SU-DHL-6 (cell line): Measurements from ENCODE around the gene IGF2.

ENCODE experiments used
- H2AFZ ChIP-seq: fragments of 200-600 bp; sonication (generic); 2 replicates; pipeline ENCODE4 v1.6.1; 2014; ENCODE audit warnings: low read depth, mild to moderate bottlenecking, moderate library complexity, mixed read lengths, antibody characterized with exemption, low read length; ENCODE audit not compliant: severe bottlenecking
- H3F3A ChIP-seq: fragments of 200-600 bp; shearing (Covaris generic); 2 replicates; pipeline ENCODE4 v1.6.0; 2016; ENCODE audit warnings: antibody characterized with exemption, mild to moderate bottlenecking; ENCODE audit not compliant: insufficient read depth
- H3K27ac ChIP-seq: fragments of 200-600 bp; sonication (generic); 2 replicates; pipeline ENCODE4 v1.5.1; 2016; ENCODE audit warnings: low read depth, mild to moderate bottlenecking, low read length, moderate library complexity, mixed read lengths
- H3K27me3 ChIP-seq: fragments of 200-600 bp; sonication (generic), shearing (Covaris generic); 2 replicates; pipeline ENCODE4 v1.6.0; 2014; ENCODE audit warnings: mild to moderate bottlenecking, low read length
- H3K36me3 ChIP-seq: fragments of 200-600 bp; sonication (generic); 2 replicates; pipeline ENCODE4 v1.6.1; 2014; ENCODE audit warnings: mild to moderate bottlenecking, low read length, mixed read lengths
- H3K4me2 ChIP-seq: fragments of 300-600, 200-600 bp; shearing (Covaris generic), sonication (generic); 2 replicates; pipeline ENCODE4 v1.6.0; 2014; ENCODE audit warnings: low read length, low read depth, mild to moderate bottlenecking; ENCODE audit not compliant: poor library complexity, severe bottlenecking
- H3K4me3 ChIP-seq: fragments of 200-600 bp; sonication (generic); 2 replicates; pipeline ENCODE4 v1.5.1; 2014; ENCODE audit warnings: antibody characterized with exemption, low read length, mild to moderate bottlenecking, mixed read lengths; ENCODE audit not compliant: insufficient read depth, poor library complexity, severe bottlenecking
- H3K79me2 ChIP-seq: fragments of 200-600 bp; sonication (generic); 2 replicates; pipeline ENCODE4 v1.6.1; 2014; ENCODE audit warnings: mild to moderate bottlenecking, low read length, moderate library complexity; ENCODE audit not compliant: insufficient read depth
- H3K9ac ChIP-seq: fragments of 200-600 bp; sonication (generic); 2 replicates; pipeline ENCODE4 v1.7.0; 2014; ENCODE audit warnings: mild to moderate bottlenecking, low read length
- H3K9me2 ChIP-seq: fragments of 200-600 bp; sonication (generic); replicated peaks from 2 replicates; pipeline ENCODE4 v1.6.1; 2014; ENCODE audit warnings: low read length; ENCODE audit not compliant: insufficient read depth
- H3K9me3 ChIP-seq: fragments of 200-600 bp; sonication (generic); 2 replicates; pipeline ENCODE4 v1.6.1; 2014; ENCODE audit warnings: low read length, mixed read lengths; ENCODE audit not compliant: insufficient read depth
- H4K20me1 ChIP-seq: fragments of 200-600 bp; sonication (generic); 2 replicates; pipeline ENCODE4 v1.6.1; 2014; ENCODE audit warnings: low read depth, mild to moderate bottlenecking, antibody characterized with exemption, low read length, moderate library complexity, mixed read lengths
- EZH2phosphoT487 ChIP-seq: fragments of 200-600 bp; sonication (generic), shearing (Covaris generic); conservative IDR thresholded peaks from 2 replicates; pipeline ENCODE4 v1.6.1; 2018; ENCODE audit warnings: mild to moderate bottlenecking, antibody characterized with exemption, low read length, moderate library complexity, mixed read lengths
- TF ChIP-seq, protein P1 (sequence below): fragments of 200-600 bp; sonication (generic); IDR thresholded peaks from one replicate; pipeline ENCODE4 v1.5.1; 2017; ENCODE audit warnings: antibody characterized with exemption, mild to moderate bottlenecking, low read length, moderate library complexity; ENCODE audit not compliant: insufficient read depth, poor library complexity, severe bottlenecking

The IGF2 gene

DNA sequence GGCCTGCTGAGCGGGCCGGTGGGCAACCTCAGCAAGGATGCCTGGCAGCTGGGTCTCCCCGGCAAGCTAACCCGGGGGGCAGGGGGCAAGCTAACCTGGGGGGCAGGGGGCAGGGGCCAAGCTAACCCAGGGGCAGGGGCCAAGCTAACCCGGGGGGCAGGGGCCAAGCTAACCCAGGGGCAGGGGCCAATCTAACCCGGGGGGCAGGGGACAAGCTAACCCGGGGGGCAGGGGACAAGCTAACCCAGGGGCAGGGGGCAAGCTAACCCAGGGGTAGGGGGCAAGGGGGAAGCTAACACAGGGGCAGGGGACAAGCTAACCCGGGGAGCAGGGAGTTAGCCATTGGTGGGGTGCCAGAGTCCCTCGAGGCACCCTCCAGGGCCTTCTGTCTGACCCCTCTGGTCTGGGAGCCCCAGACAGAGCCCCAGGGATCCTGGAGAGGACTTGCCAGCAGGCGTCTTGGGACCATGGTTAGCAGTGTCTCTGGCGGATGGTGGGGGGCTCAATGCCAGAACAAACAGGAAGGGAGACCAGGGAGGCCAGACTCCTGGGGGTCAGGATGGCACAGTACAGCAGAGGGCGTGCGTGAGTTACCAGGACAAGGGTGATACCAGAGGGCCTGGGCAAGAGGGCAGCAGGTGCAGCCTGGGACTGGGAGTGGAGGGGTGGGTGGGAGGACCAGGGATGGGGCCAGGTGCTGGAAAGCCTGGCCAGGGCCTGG lies 16.1 kb downstream of the IGF2 start:
- Histone ChIP-seq H3K36me3 (no peaks in the 10 kb centered on the region), H3K9ac (no peak overlapping the region), H3K4me3 (no peak overlapping the region), H3K9me2 (no peaks in the 10 kb centered on the region), H3K79me2 (no peaks in the 10 kb centered on the region), H3K9me3 (no peaks in the 10 kb centered on the region), H3K4me2 (no peak overlapping the region), H2AFZ (no peak overlapping the region), H4K20me1 (no peaks in the 10 kb centered on the region), H3F3A (no peaks in the 10 kb centered on the region), H3K27me3 (peaks cover 4% of the 10 kb centered on the region; the same call in 1 of the 2 replicates), H3K27ac (no peak overlapping the region)
- TF ChIP-seq, protein P1, sequence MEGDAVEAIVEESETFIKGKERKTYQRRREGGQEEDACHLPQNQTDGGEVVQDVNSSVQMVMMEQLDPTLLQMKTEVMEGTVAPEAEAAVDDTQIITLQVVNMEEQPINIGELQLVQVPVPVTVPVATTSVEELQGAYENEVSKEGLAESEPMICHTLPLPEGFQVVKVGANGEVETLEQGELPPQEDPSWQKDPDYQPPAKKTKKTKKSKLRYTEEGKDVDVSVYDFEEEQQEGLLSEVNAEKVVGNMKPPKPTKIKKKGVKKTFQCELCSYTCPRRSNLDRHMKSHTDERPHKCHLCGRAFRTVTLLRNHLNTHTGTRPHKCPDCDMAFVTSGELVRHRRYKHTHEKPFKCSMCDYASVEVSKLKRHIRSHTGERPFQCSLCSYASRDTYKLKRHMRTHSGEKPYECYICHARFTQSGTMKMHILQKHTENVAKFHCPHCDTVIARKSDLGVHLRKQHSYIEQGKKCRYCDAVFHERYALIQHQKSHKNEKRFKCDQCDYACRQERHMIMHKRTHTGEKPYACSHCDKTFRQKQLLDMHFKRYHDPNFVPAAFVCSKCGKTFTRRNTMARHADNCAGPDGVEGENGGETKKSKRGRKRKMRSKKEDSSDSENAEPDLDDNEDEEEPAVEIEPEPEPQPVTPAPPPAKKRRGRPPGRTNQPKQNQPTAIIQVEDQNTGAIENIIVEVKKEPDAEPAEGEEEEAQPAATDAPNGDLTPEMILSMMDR: peak; percentile 38
- TF ChIP-seq EZH2phosphoT487: no peak

DNA sequence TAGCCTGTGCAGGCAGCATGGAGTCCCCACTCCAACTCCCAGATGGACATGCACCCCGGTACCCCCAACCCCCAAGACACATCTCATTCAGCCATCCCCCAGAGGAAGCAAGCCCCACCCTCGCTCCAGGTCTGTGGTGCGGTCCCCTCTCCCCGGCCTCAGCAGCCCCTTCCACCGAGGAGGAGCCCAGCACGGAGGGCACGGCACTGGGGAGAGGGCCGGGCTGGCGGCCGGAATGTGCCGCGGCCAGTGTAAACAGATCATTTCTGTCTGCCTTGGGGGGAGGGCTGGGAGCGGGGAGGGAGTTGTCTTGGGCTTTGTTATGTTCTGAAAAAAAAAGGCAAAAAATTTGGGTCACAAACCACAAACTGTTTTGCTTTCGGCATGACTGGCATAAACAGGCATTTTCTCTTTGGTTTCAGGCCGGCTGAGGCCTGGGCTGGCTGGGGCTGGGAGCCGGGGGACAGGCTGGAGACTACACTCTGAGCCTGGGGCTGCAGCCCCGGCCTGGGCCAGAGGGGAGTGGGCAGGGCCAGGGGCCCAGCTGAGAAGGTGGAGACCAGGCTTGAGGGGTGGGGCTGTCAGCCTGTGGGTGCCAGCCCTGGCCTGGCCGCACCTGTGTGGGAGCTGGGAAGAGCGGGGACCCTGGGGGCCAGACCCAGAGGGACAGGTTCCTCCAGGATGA lies 16.8 kb downstream of the IGF2 start:
- H3K4me3 ChIP-seq: no peak overlapping the region
- no peak overlapping the region for H3K9ac ChIP-seq
- H3K27ac ChIP-seq: no peak overlapping the region
- H3K27me3 ChIP-seq: peaks cover 4% of the 10 kb centered on the region; the same call in 1 of the 2 replicates
- no peaks in the 10 kb centered on the region for H3F3A ChIP-seq
- no peaks in the 10 kb centered on the region for H3K9me2 ChIP-seq
- H3K9me3 ChIP-seq: no peaks in the 10 kb centered on the region
- no peak overlapping the region for H2AFZ ChIP-seq
- no peaks in the 10 kb centered on the region for H3K36me3 ChIP-seq
- no peaks in the 10 kb centered on the region for H3K79me2 ChIP-seq
- TF ChIP-seq, protein P1: no peak
- no peak for TF ChIP-seq EZH2phosphoT487
- H3K4me2 ChIP-seq: no peak overlapping the region
- no peaks in the 10 kb centered on the region for H4K20me1 ChIP-seq

DNA sequence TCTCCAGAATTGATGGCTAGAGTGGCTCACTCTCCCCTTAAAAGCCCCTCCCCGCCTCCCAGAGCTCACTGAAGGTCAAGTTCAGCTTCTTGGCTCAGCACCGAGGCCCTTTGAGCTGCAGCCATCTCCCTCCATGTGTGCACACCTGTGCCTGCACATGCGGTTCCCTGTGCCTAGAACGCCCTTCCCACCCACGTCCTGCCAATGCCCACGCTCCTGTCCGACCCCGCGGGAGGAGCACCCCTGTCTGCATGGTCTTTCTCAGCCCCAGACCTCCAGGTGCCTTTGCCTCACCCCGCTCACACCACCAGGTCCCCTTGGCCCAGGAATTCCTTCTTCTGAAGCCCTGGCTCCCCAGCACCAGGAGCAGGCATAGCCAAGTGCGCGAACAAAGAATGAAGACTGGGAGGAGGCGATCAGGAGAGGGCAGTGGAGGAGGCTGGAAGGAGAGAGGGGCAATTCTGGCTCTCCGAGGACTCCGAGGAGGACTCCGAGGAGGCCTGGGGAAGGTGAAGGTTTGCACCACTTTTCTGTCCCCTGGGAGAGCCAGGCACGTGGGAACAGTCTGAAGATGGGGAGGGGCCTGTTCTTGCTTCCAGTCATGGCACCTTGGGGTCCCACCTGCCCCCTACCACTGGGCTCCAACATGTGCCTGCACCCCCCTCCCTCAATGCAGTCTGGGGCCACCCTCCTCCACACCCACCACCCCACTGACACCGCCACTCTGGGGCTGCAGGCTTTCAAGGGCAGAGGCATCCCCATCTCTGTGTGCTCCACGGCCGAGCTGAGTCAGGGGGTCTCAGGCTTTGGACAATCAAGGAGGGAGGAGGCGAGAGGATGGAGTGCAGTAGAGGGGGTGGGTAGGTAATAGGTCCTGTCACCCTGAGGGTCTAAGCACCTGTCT lies 17.7 kb downstream of the IGF2 start:
- Histone ChIP-seq H3K9ac (no peak overlapping the region), H3K27me3 (peaks cover 4% of the 10 kb centered on the region; the same call in 1 of the 2 replicates), H2AFZ (no peak overlapping the region), H3K36me3 (no peaks in the 10 kb centered on the region), H3K27ac (no peak overlapping the region), H3K9me3 (no peaks in the 10 kb centered on the region), H3K4me3 (no peak overlapping the region), H3K4me2 (no peak overlapping the region), H3K9me2 (no peaks in the 10 kb centered on the region), H3K79me2 (no peaks in the 10 kb centered on the region), H3F3A (no peaks in the 10 kb centered on the region), H4K20me1 (no peaks in the 10 kb centered on the region)
- no peak for TF ChIP-seq EZH2phosphoT487
- TF ChIP-seq, protein P1: no peak
